Ovary (tissue), 9 donors: ENCODE results near the gene ZNF513. TPM values are rescaled to one million over a fixed set of nuclear protein-coding genes. Genes with fewer than 3 reads are reported as not detected.

Source experiments
- DNase-seq, 5 donors: peaks; one replicate each; pipeline ENCODE4 v3.0.0-alpha.2; 2019 to 2020
- H3K27ac ChIP-seq, 2 donors: fragments of 200-600 bp; one replicate each; pipeline versions ENCODE4 v1.5.1 to v1.8.0; 2019 to 2022
- H3K27me3 ChIP-seq: fragments of 200-600 bp; one replicate; pipeline ENCODE4 v1.8.0; 2022
- H3K36me3 ChIP-seq: fragments of 200-600 bp; sonication (generic); one replicate; pipeline ENCODE4 v1.5.1; 2019
- H3K4me1 ChIP-seq: one replicate; pipeline ENCODE4 v1.8.1; 2013; ENCODE audit warnings: mild to moderate bottlenecking, moderate library complexity; ENCODE audit not compliant: insufficient read depth
- H3K4me3 ChIP-seq: fragments of 200-600 bp; sonication (generic); one replicate; pipeline ENCODE4 v1.5.1; 2017
- H3K9me3 ChIP-seq, 2 donors: fragments of 200-600 bp in 1 of 2; sonication (generic) in 1 of 2; one replicate each; pipeline versions ENCODE4 v1.5.1 to v1.8.1; 2013 to 2019; ENCODE audit warnings: mild to moderate bottlenecking in 1 of 2, moderate library complexity in 1 of 2
- EP300 ChIP-seq: sonication (generic); formaldehyde crosslinking; IDR thresholded peaks from one replicate; pipeline ENCODE4 v1.6.1; 2017; ENCODE audit warnings: antibody characterized with exemption
- POLR2A ChIP-seq: fragments of 450-650 bp; IDR thresholded peaks from one replicate; pipeline ENCODE4 v1.6.1; 2017; ENCODE audit warnings: antibody characterized with exemption, mild to moderate bottlenecking, moderate library complexity
- WGBS, 3 donors: extraction: QIAGEN DNeasy Blood & Tissue Kit in 1 of 3; methylation state at CpG; one replicate each; pipeline versions ENCODE4 v1.1.5 to v1.1.7; 2013 to 2017; 5-methylcytosine and 5-hydroxymethylcytosine counted together
- intact Hi-C, 4 donors: fragments of 100-400 bp; cut with DNase I; formaldehyde crosslinking; loops; one replicate each; pipeline versions ENCODE4 v1.11.0 to v1.15.1; 2022 to 2023
- polyA plus RNA-seq, 2 donors: library from polyadenylated mRNA; stranded (reverse); fragments of 200-250 nt in 1 of 2; fragments of 350-450 nt in 1 of 2; fragmentation: Illumina TruSeq in 1 of 2; extraction: RNeasy Lipid Tissue Mini Kit (QIAGEN cat#74804) in 1 of 2; gene quantifications; one replicate each; pipeline ENCODE4 v1.2.3, GENCODE V29; 2013 to 2014
- total RNA-seq, 7 donors: library from RNA; depleted of rRNA in 2 of 7; stranded (reverse); fragments of >200 nt in 2 of 7; fragmentation: NEBNext Ultra II Directional in 3 of 7; extraction: Animal tissue kit (Norgen Biotek cat#: 25700) in 3 of 7; gene quantifications; one replicate each; pipeline versions ENCODE4 v1.1.0 to v1.2.4, GENCODE V29; 2016 to 2023
- TF ChIP-seq, protein P1 (sequence below), 3 donors: fragments of 450-650 bp in 2 of 3; fragments of 200-600 bp in 1 of 3; IDR thresholded peaks; one replicate each; pipeline versions ENCODE4 v1.5.1 to v1.8.0; 2016 to 2022; ENCODE audit warnings: antibody characterized with exemption in 3 of 3, mild to moderate bottlenecking in 1 of 3
- donor health status: DM: no; HTN: no; CAD: no; lungs with moderate emphysema.
- donor health status: DM: no; HTN: no; CAD: no.
- donor health status: Bipolar disorder and iron deficiency.
- donor health status: DM: yes; HTN: yes; CAD: no.
- donor health status: DM: no; HTN: no; CAD: no.
- donor health status: DM: yes; HTN: yes; CAD: no.

ZNF513 gene
- total and polyA plus RNA-seq, 9 donors, result 3.4 to 24.1 (median 11.0) TPM

DNA sequence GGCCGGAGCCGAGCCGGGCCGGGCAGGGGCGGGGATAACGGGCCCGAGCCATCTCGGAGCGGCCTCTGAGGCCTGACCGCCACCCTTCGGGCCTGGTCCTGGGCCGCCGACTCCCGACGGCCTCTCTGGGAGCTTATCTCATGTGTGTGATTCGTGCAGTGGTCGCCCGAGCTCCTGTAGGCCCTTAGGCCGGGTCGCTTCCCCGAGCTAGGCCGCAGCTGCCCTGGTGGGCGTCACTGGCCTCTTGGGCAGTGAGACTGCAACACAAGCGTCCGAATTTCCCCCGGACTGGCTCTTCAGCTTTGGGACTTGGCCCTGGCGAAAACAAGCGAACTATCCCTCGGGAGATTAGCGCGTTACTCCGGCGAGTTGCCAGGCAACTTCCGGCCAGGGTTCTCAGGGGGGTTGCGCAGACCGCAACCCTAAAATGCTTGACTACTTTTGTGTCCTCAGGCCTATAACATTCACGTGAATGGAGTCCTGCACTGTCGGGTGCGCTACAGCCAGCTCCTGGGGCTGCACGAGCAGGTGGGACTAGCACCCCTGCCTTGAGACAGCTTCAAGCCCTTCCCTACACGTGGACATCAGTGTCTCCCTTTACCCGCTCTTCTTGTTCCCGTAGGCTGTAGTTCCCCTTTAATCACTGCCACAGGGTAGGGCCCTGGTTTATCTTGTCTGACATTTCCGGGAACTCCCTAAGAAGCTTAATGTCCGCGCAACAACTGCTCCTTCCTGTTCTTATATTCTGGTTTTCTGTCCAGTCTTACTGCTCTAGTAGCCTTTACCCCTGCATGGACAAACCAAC, 9.5 kb downstream of the ZNF513 start:
- peak in 4 of 5 donors; percentile 43 to 66 (median 50) for DNase-seq
- Histone ChIP-seq H3K27me3 (no peaks in the 10 kb centered on the region), H3K4me1 (peaks cover 12% of the 10 kb centered on the region), H3K4me3 (peak overlapping the region; percentile 85), H3K36me3 (no peaks in the 10 kb centered on the region), H3K27ac (peak overlapping the region; percentile 59 to 82), H3K9me3 (no peaks in the 10 kb centered on the region)
- WGBS, 3 donors, result 0 to 1% (median 0%) methylated on average over 30 to 46 of the region's 46 CpGs
- no peak for TF ChIP-seq POLR2A
- TF ChIP-seq, protein P1, sequence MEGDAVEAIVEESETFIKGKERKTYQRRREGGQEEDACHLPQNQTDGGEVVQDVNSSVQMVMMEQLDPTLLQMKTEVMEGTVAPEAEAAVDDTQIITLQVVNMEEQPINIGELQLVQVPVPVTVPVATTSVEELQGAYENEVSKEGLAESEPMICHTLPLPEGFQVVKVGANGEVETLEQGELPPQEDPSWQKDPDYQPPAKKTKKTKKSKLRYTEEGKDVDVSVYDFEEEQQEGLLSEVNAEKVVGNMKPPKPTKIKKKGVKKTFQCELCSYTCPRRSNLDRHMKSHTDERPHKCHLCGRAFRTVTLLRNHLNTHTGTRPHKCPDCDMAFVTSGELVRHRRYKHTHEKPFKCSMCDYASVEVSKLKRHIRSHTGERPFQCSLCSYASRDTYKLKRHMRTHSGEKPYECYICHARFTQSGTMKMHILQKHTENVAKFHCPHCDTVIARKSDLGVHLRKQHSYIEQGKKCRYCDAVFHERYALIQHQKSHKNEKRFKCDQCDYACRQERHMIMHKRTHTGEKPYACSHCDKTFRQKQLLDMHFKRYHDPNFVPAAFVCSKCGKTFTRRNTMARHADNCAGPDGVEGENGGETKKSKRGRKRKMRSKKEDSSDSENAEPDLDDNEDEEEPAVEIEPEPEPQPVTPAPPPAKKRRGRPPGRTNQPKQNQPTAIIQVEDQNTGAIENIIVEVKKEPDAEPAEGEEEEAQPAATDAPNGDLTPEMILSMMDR (IDR thresholded peaks at IDR 0.05), result no peak
- no peak for TF ChIP-seq EP300
- intact Hi-C loops, result loop anchor here in 1 of 4 donors (10.0 kb wide), 1 partner anchor 54 kb away; the partner anchor contains the start of gene NRBP1

DNA sequence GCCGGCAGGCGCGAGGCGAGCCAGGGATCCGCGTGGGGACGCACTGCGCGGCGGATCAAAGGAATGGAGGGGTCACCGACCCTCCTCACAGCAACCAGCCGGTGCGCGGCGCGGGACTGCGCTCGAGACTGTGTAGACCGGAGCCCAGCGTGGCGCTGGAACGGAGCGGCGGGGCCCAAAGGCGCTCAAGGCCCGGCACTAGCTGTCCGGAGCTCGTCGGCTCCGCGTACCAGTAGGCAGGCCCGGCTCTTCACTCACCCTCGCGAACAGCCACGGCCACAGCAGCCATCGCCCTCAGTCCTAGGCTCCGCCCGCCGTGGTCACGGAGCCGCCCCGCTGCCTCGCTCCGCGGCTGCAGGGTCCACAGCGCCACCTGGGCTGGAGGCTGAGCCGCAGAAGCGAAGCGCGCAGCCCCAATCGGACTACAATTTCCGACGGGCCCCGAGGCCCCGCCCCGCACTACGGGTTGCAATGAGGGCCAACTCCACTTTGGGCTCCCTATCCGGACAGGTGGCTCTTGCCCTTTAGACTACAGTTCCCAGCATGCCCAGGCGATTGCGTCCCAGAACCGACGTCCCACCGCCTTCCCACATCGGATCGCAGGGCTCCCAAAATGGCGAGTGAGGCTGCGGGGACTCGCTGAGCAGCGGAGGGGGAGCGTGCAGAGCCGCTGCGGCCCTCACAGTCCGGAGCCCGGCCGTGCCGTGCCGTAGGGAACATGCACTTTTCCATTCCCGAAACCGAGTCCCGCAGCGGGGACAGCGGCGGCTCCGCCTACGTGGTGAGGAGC, 10.3 kb downstream of the ZNF513 start, which contains the start of the genes EIF2B4 and SNX17:
EIF2B4 (minus strand) TSS at position 313 of the 790 bp plus-strand sequence; CDS start at position 289, 24 bp downstream.
SNX17 (plus strand) TSS at position 591 of the 790 bp plus-strand sequence; CDS start at position 719, 128 bp downstream.
- Histone ChIP-seq H3K36me3 (no peaks in the 10 kb centered on the region), H3K4me1 (peaks cover 12% of the 10 kb centered on the region), H3K9me3 (no peaks in the 10 kb centered on the region), H3K27me3 (no peaks in the 10 kb centered on the region), H3K27ac (peak within 1 kb of the TSS; percentile 75 to 82), H3K4me3 (peak within 1 kb of the TSS; percentile 85)
- 0 to 1% (median 0%) methylated on average over 51 to 85 of the region's 85 CpGs for WGBS, 3 donors
- DNase-seq, result peak; percentile 98 to 99 (median 99)
- intact Hi-C loops, result loop anchor here in 1 of 4 donors (10.0 kb wide), 1 partner anchor 55 kb away; the partner anchor contains the start of gene NRBP1
- TF ChIP-seq POLR2A, result peak; percentile 59
- no peak for TF ChIP-seq EP300
- TF ChIP-seq, protein P1 (IDR thresholded peaks at IDR 0.05), result peak; percentile 68 to 91 (median 91)

DNA sequence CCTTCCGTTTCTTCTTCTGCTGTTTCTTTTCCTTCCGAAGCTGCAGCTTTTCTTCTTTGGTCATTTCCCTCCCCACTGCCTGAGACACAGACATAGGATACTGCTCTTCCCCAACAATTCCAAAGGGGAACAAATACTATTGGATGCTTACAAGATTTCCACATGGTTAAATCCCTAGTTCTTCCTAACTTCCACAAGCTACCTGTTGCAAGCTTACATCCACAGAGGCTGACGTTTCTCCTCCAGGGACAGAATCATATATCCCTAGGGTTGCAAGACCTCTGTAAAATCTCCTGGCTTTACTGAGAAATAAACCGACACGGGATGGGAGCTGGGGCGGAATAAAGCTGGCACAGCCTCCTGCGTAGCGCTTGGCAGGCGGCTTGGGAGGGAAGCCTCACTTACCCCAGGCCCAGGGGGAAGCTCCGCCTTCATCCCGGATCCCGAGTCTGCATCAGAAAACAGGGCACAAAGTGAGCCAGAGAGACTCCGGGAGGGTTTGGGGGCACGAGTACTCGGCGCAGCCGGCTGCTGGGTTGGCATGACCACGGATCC, 11.0 kb downstream of the ZNF513 start:
- H3K27me3 ChIP-seq, result no peaks in the 10 kb centered on the region
- TF ChIP-seq POLR2A (no peak), EP300 (no peak)
- TF ChIP-seq, protein P1 (IDR thresholded peaks at IDR 0.05), result no peak
- no peak for DNase-seq
- 0 to 2% (median 1%) methylated on average over 18 of the region's 18 CpGs for WGBS, 3 donors
- H3K9me3 ChIP-seq, result no peaks in the 10 kb centered on the region
- intact Hi-C loops, result loop anchor here in 1 of 4 donors (10.0 kb wide), 1 partner anchor 55 kb away; the partner anchor contains the start of gene NRBP1
- H3K36me3 ChIP-seq, result no peaks in the 10 kb centered on the region
- H3K27ac ChIP-seq, result peak overlapping the region; percentile 75 to 82
- peaks cover 12% of the 10 kb centered on the region for H3K4me1 ChIP-seq
- H3K4me3 ChIP-seq, result peak overlapping the region; percentile 85

DNA sequence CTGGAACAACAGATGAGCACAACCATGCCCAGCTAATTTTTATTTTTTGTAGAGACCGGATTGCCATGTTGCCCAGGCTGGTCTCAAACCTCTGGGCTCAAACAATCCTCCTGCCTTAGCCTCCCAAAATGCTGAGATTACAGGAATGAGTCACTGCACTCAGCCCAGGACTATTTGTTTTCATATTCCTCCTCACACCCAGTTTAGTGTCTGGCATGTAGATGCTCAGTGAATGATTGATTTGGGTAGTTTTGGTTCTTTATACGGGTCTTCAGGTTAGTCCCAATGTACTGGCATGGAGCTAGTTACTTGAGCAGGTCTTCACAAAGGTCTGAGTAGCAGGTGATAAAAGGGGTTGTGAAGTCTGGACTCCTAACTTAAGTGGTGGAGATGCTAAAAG, 16.6 kb downstream of the ZNF513 start:
- peaks cover 6% of the 10 kb centered on the region for H3K4me1 ChIP-seq
- intact Hi-C loops, result no loop called here
- H3K27ac ChIP-seq, result no peak overlapping the region
- TF ChIP-seq POLR2A (no peak), EP300 (no peak)
- TF ChIP-seq, protein P1 (IDR thresholded peaks at IDR 0.05), result no peak
- H3K27me3 ChIP-seq, result no peaks in the 10 kb centered on the region
- WGBS, 3 donors, result 66 to 71% (median 66%) methylated on average over 2 of the region's 2 CpGs
- no peak overlapping the region for H3K4me3 ChIP-seq
- H3K9me3 ChIP-seq, result no peaks in the 10 kb centered on the region
- H3K36me3 ChIP-seq, result no peaks in the 10 kb centered on the region
- no peak for DNase-seq
